HEK293 (cell line): ENCODE measurements around the gene LMNA.

Source experiments
- AEBP2 ChIP-seq: fragments of 450-650 bp; formaldehyde crosslinking; IDR thresholded peaks from 2 replicates; pipeline ENCODE4 v1.5.1; 2016; ENCODE audit warnings: missing biosample characterization, missing genetic modification characterization, borderline replicate concordance
- GLI4 ChIP-seq: fragments of 450-650 bp; formaldehyde crosslinking; IDR thresholded peaks from 2 replicates; pipeline ENCODE4 v1.5.1; 2016; ENCODE audit warnings: missing biosample characterization, missing genetic modification characterization
- GLIS1 ChIP-seq: fragments of 450-650 bp; formaldehyde crosslinking; IDR thresholded peaks from 2 replicates; pipeline ENCODE4 v1.5.1; 2016; ENCODE audit warnings: missing biosample characterization, missing genetic modification characterization
- GLIS2 ChIP-seq: fragments of 450-650 bp; formaldehyde crosslinking; IDR thresholded peaks from 2 replicates; pipeline ENCODE4 v1.5.1; 2016; ENCODE audit warnings: missing biosample characterization, missing genetic modification characterization
- KLF8 ChIP-seq: fragments of 450-650 bp; formaldehyde crosslinking; IDR thresholded peaks from 2 replicates; pipeline ENCODE4 v1.5.1; 2016; ENCODE audit warnings: missing biosample characterization, missing genetic modification characterization
- MYNN ChIP-seq: fragments of 450-650 bp; formaldehyde crosslinking; IDR thresholded peaks from 2 replicates; pipeline ENCODE4 v1.5.1; 2016; ENCODE audit warnings: missing biosample characterization, missing genetic modification characterization, borderline replicate concordance
- RBAK ChIP-seq: fragments of 450-650 bp; formaldehyde crosslinking; IDR thresholded peaks from 2 replicates; pipeline ENCODE4 v1.5.1; 2016; ENCODE audit warnings: missing biosample characterization, missing genetic modification characterization
- SP2 ChIP-seq: fragments of 450-650 bp; formaldehyde crosslinking; IDR thresholded peaks from 2 replicates; pipeline ENCODE4 v1.5.1; 2016; ENCODE audit warnings: missing biosample characterization, missing genetic modification characterization
- SP7 ChIP-seq: fragments of 450-650 bp; formaldehyde crosslinking; IDR thresholded peaks from 2 replicates; pipeline ENCODE4 v1.5.1; 2016; ENCODE audit warnings: missing biosample characterization, missing genetic modification characterization
- TSHZ1 ChIP-seq: fragments of 450-650 bp; formaldehyde crosslinking; IDR thresholded peaks from 2 replicates; pipeline ENCODE4 v1.5.1; 2016; ENCODE audit warnings: missing biosample characterization, missing genetic modification characterization, borderline replicate concordance
- WT1 ChIP-seq: fragments of 450-650 bp; formaldehyde crosslinking; IDR thresholded peaks from 2 replicates; pipeline ENCODE4 v1.5.1; 2016; ENCODE audit warnings: missing biosample characterization, missing genetic modification characterization
- ZBTB17 ChIP-seq: fragments of 450-650 bp; formaldehyde crosslinking; IDR thresholded peaks from 2 replicates; pipeline ENCODE4 v1.5.1; 2016; ENCODE audit warnings: missing biosample characterization, missing genetic modification characterization
- ZBTB26 ChIP-seq: fragments of 450-650 bp; formaldehyde crosslinking; optimal IDR thresholded peaks from 2 replicates; pipeline ENCODE3; 2016; ENCODE audit warnings: missing biosample characterization, mild to moderate bottlenecking, missing genetic modification characterization
- ZBTB7A ChIP-seq: fragments of 450-650 bp; formaldehyde crosslinking; IDR thresholded peaks from 2 replicates; pipeline ENCODE4 v1.5.1; 2016; ENCODE audit warnings: low read depth, missing biosample characterization, missing genetic modification characterization
- ZNF146 ChIP-seq: fragments of 450-650 bp; formaldehyde crosslinking; IDR thresholded peaks from 2 replicates; pipeline ENCODE4 v1.5.1; 2016; ENCODE audit warnings: missing biosample characterization, missing genetic modification characterization
- ZNF148 ChIP-seq: fragments of 450-650 bp; formaldehyde crosslinking; IDR thresholded peaks from 2 replicates; pipeline ENCODE4 v1.5.0; 2017; ENCODE audit warnings: missing biosample characterization, missing genetic modification characterization, borderline replicate concordance
- ZNF211 ChIP-seq: fragments of 450-650 bp; formaldehyde crosslinking; IDR thresholded peaks from 2 replicates; pipeline ENCODE4 v1.5.1; 2016; ENCODE audit warnings: low read depth, missing biosample characterization, missing genetic modification characterization
- ZNF214 ChIP-seq: fragments of 450-650 bp; formaldehyde crosslinking; IDR thresholded peaks from 2 replicates; pipeline ENCODE4 v1.5.1; 2017; ENCODE audit warnings: missing biosample characterization, mild to moderate bottlenecking, missing genetic modification characterization, borderline replicate concordance
- ZNF341 ChIP-seq: fragments of 450-650 bp; formaldehyde crosslinking; IDR thresholded peaks from 2 replicates; pipeline ENCODE4; 2016; ENCODE audit warnings: low read depth, missing biosample characterization, missing genetic modification characterization
- ZNF37A ChIP-seq: fragments of 450-650 bp; IDR thresholded peaks from 2 replicates; pipeline ENCODE4 v1.5.1; 2018; ENCODE audit warnings: missing biosample characterization, missing genetic modification characterization
- ZNF501 ChIP-seq: fragments of 450-650 bp; formaldehyde crosslinking; IDR thresholded peaks from 2 replicates; pipeline ENCODE4 v1.5.1; 2016; ENCODE audit warnings: missing biosample characterization, missing genetic modification characterization
- ZNF558 ChIP-seq: fragments of 450-650 bp; formaldehyde crosslinking; IDR thresholded peaks from 2 replicates; pipeline ENCODE4 v1.5.1; 2016; ENCODE audit warnings: missing biosample characterization, missing genetic modification characterization
- ZNF600 ChIP-seq: fragments of 450-650 bp; formaldehyde crosslinking; IDR thresholded peaks from 2 replicates; pipeline ENCODE4 v1.5.1; 2016; ENCODE audit warnings: missing biosample characterization, missing genetic modification characterization
- ZNF660 ChIP-seq: fragments of 450-650 bp; IDR thresholded peaks from 2 replicates; pipeline ENCODE4 v1.5.1; 2018; ENCODE audit warnings: missing biosample characterization, mild to moderate bottlenecking, missing genetic modification characterization
- ZNF777 ChIP-seq: fragments of 450-650 bp; formaldehyde crosslinking; IDR thresholded peaks from 2 replicates; pipeline ENCODE4 v1.5.1; 2017; ENCODE audit warnings: missing biosample characterization, missing genetic modification characterization, borderline replicate concordance
- ZSCAN18 ChIP-seq: fragments of 450-650 bp; formaldehyde crosslinking; IDR thresholded peaks from 2 replicates; pipeline ENCODE4 v1.5.1; 2016; ENCODE audit warnings: missing biosample characterization, missing genetic modification characterization
- ZSCAN4 ChIP-seq: fragments of 450-650 bp; formaldehyde crosslinking; IDR thresholded peaks from 2 replicates; pipeline ENCODE4 v1.5.1; 2017; ENCODE audit warnings: missing biosample characterization, missing genetic modification characterization
- ZXDB ChIP-seq: fragments of 450-650 bp; formaldehyde crosslinking; IDR thresholded peaks from 2 replicates; pipeline ENCODE4 v1.5.1; 2016; ENCODE audit warnings: missing biosample characterization, missing genetic modification characterization

Gene LMNA

GRCh38 chr1:156115514-156116374 is 1.2 kb downstream of the LMNA start (continued):
- TF ChIP-seq ZSCAN18 (tag by site-specific recombination) = no peak
- TF ChIP-seq GLIS2 (tag by site-specific recombination) = peak; percentile 88
- no peak for TF ChIP-seq GLI4 (tag by site-specific recombination)
- no peak for TF ChIP-seq RBAK (tag by site-specific recombination)
- TF ChIP-seq ZNF211 (tag by site-specific recombination) = no peak
- no peak for TF ChIP-seq ZBTB7A
- no peak; the same call in 1 of the 2 replicates for TF ChIP-seq WT1 (tag by site-specific recombination)
- TF ChIP-seq ZXDB (tag by site-specific recombination) = peak; percentile 27; the same call in 1 of the 2 replicates
- no peak for TF ChIP-seq ZNF660 (tag by site-specific recombination)
- no peak for TF ChIP-seq MYNN (tag by site-specific recombination)
- TF ChIP-seq TSHZ1 (tag by site-specific recombination) = no peak
- TF ChIP-seq ZSCAN4 = no peak
- no peak for TF ChIP-seq ZNF148
- no peak for TF ChIP-seq ZNF146 (tag by site-specific recombination)
- TF ChIP-seq GLIS1 (tag by site-specific recombination) = peak; percentile 93
- TF ChIP-seq ZNF600 (tag by site-specific recombination) = peak; percentile 84; the same call in 1 of the 2 replicates
- TF ChIP-seq ZNF777 = no peak
- peak; percentile 31; the same call in 1 of the 2 replicates for TF ChIP-seq SP7
- peak; percentile 45 for TF ChIP-seq ZBTB17
- no peak for TF ChIP-seq ZNF501 (tag by site-specific recombination)
- TF ChIP-seq KLF8 (tag by site-specific recombination) = peak; percentile 64; the same call in 1 of the 2 replicates
- TF ChIP-seq ZBTB26 (tag by site-specific recombination) = no peak
- no peak for TF ChIP-seq ZNF558
- TF ChIP-seq ZNF37A (tag by site-specific recombination) = no peak
- TF ChIP-seq AEBP2 = no peak
- TF ChIP-seq ZNF341 = peak; percentile 19; the same call in 1 of the 2 replicates
- peak; percentile 4; the same call in 1 of the 2 replicates for TF ChIP-seq SP2 (tag by site-specific recombination)
- no peak for TF ChIP-seq ZNF214
